GM21367 (cell line): ENCODE results near the gene CCDC158.
"Not testable (repeated sequence)": the region's sequence is repeated elsewhere in the genome, so short reads cannot be mapped to it uniquely, and the experiment has no call there.

Experiments
- ATAC-seq: cut with Tn5 transposase; IDR thresholded peaks from one replicate; pipeline ENCODE4 v1.9.1; 2021; ENCODE audit not compliant: unreplicated experiment

CCDC158 gene

GRCh38 chr4:76312457-76312856 is 108.5 kb downstream of the CCDC158 start:
- ATAC-seq: no peak

DNA sequence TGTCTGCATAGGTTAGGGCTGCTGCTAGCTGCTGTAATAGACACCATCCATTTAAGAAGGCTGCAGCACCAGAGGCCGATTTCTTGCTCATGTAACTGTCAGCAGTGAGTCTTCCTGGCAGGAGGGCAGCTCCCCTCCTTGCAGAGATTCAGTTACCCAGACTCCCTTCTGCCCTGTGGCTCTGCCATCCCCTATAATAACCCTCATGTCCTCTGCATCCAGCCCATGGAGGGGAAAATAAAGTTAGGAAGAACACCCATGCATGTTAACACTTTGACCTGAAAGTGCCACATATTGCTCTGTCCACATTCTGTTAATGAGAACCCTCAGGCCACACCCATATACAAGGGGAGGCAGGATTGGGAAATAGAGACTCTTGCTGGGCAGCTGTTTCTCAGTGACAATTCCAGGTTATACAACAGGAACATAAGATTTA is 109.0 kb downstream of the CCDC158 start:
- ATAC-seq: no peak

DNA sequence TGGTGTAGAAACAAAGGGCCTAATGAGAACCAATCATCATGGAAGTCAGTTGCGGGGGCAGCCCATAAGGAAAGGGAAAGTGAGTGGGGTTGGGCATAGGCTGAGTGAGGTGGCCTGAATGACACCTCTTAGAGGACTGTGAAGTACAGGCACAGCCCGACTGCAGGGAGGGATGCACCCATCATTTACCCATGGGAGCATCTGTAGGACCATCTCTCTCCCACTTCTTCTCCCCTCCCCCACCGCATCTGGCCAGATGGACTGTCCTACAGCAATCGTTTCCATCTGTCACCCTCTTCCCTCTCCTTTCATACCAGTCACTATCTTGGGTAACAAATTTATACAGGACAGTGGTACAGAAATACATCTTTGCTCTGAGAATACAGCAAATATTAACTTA is 110.3 kb downstream of the CCDC158 start:
- ATAC-seq: no peak

DNA sequence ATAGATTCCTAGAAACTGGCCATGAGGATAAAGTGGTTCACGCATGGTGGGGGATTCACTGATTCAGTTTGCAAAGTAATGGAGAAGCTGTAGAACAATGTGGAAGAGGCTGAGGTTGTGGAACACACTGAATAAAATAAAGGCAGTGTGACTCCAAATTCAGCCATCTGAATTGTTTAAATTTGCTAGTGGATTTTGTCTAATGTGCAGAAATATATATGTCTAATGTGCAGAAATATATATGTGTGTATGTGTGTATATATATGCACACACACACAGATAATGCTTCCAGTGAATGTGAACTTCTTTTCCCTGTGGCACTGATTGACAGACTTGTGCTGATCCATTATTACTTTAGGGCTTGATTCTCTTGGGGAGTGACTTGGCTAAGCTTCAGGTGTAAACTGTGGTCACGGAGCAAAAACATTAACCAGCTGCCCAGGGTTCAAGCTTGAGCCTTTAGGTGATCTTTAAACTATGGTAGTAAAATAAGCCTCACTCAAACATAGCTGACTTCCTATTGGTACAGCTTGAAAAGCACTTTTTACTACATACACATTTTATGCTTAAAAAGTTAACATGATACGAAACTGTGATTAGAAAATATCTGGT is 110.9 kb downstream of the CCDC158 start:
- no peak for ATAC-seq

- ATAC-seq: no peak
Observed at GRCh38 chr4:76308548-76308947, 112.4 kb downstream of the CCDC158 start.

GRCh38 chr4:76307660-76308014 is 113.3 kb downstream of the CCDC158 start:
- no peak for ATAC-seq

- no peak for ATAC-seq
Observed at GRCh38 chr4:76306882-76307659, 113.9 kb downstream of the CCDC158 start.

GRCh38 chr4:76305971-76306881 is 114.7 kb downstream of the CCDC158 start, which contains the start of gene STBD1:
Gene STBD1 (plus strand): TSS chr4:76306733. CDS start chr4:76306770, 37 bp downstream.
- ATAC-seq: no peak

- ATAC-seq: no peak
Observed at GRCh38 chr4:76305033-76305687, 115.8 kb downstream of the CCDC158 start.

GRCh38 chr4:76302826-76303438 is 118.0 kb downstream of the CCDC158 start:
- no peak for ATAC-seq

DNA sequence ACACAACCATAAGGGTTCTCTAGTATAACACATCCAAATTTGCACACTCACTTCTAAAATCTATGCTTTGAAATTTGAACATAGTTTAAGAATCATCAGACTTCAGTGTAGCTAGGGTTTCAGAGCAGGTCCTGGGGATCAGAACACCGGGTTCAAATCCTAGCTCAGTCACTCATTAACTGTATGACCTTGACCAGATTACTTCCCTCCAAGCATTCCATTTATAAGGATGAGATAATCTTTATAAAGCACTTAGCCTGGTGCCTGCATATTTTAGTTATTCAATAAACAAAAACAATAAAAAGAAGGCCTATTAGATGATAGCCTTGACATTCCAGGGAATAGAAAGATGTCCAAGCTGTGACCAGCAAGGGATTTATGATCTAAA is 119.2 kb downstream of the CCDC158 start:
- no peak for ATAC-seq

DNA sequence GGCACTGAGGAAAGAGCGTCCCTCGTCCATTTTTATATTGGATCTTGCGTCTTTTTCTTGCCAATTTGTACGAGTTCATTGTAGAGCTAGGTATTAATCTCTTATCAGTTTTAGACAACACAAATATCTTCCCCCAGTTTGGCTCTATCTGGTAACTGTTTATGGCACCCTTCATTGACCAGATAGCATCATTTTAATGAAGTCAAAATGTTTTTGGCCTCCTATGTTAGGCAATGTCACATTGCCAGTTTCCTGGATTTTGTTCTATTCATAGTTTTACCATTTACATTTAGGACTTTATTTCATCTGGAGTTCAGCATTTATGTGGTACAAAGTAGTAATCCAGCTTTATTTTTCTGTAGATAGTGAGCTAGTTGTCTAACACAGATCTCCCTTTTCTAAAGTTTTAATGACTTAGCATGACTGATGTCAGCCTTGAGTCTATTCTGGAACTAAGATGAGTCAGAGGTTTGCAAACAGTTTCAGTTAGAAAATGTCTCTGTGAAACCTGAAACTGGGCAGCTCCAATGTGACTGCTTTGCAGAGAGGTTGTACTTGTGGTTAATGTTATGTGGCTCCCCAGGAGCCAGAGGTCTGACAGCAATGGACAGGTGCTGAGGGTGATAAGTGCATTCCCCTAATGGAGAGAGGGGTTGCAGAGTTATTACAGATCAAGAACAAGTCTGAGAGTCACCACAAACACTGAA is 119.7 kb downstream of the CCDC158 start:
- peak; percentile 98 for ATAC-seq

- no peak for ATAC-seq
Observed at GRCh38 chr4:76300012-76300411, 120.9 kb downstream of the CCDC158 start.

GRCh38 chr4:76298227-76298626 is 122.7 kb downstream of the CCDC158 start:
- no peak for ATAC-seq

DNA sequence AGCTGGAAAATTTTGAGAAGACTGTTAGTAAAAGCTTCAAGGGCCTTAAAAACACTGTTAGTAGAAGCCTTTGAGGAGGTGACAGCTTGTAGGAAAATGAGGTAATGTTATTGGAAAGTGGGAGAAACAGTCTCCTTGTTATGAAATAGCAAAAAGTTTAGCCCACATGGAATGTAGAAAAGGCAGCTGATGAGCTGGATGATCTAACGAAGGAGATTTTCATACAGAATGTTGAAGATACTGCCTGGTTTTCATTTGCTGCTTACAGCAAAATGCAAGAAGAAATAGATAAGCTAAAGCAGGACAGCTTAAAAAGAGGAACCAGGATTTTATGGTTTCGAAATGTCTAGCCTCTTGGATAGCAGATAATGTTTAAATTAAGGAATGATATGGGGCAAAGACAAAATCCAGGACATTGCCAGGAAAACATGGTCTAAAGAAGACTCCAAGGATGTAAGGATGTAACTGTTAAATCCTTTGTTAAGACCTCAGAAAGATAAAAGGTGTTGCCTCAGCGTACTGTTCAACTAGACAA is 124.6 kb downstream of the CCDC158 start:
- no peak for ATAC-seq

GRCh38 chr4:76293772-76294171 is 127.2 kb downstream of the CCDC158 start:
- ATAC-seq: no peak

DNA sequence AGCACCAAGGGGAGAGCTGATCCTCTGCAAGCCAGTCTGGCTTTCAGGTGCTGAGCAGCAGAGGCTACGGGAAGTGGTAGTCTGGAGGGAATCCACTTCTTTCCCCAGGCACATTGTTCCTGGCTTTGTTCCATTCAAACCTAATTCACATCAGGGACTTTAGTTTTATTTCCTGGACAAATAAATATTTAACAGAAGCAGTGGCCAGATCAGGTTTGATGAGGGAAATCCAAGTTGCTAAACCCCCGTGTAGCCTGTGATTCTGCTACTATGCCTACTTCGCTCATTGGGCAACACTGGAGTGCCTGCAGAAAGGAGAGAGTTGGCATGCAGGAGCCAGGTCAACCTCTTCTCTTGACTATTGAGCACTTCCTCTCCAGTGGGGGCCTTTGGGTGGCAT is 128.2 kb downstream of the CCDC158 start:
- no peak for ATAC-seq

DNA sequence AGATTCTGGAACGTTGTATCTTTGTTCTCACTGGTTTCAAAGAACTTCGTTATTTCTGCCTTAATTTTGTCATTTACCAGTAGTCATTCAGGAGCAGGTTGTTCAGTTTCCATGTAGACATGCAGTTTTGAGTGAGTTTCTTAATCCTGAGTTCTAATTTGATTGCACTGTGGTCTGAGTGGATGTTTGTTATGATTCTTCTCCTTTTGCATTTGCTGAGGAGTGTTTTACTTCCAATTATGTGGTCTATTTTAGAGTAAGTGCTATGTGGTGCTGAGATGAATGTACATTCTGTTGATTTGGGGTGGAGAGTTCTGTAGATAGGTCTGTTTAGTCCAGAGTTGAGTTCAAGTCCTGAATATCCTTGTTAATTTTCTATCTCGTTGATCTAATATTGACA is 133.1 kb downstream of the CCDC158 start:
- not testable (repeated sequence) for ATAC-seq

- no peak for ATAC-seq
Observed at GRCh38 chr4:76283900-76284299, 137.0 kb downstream of the CCDC158 start.
